Lung (tissue), 12 donors: ENCODE data around the gene ZNF606. TPM values are rescaled to one million over a fixed set of nuclear protein-coding genes. Genes with fewer than 3 reads are reported as not detected.
"Not testable (repeated sequence)": the region's sequence is repeated elsewhere in the genome, so short reads cannot be mapped to it uniquely, and the experiment has no call there.

ENCODE experiments used
- ATAC-seq: fragments of 200-7000 bp; cut with Tn5 transposase; one replicate; pipeline ENCODE4 v1.9.1; 2020; ENCODE audit warnings: moderate number of reproducible peaks; ENCODE audit not compliant: insufficient read depth, low FRiP score
- DNase-seq, 3 donors: peaks; one replicate each; pipeline ENCODE4 v3.0.0-alpha.2; 2013 to 2017
- H3K27ac ChIP-seq, 2 donors: one replicate each; pipeline ENCODE4 v1.5.1; 2013; ENCODE audit warnings: mild to moderate bottlenecking in 2 of 2, moderate library complexity in 2 of 2, control low read depth in 1 of 2, inconsistent platforms in 1 of 2, low read depth in 1 of 2, low read length in 1 of 2
- H3K27me3 ChIP-seq, 3 donors: one replicate each; pipeline ENCODE4 v1.5.1; 2013; ENCODE audit warnings: low read length in 2 of 3; ENCODE audit not compliant: control insufficient read depth in 3 of 3, insufficient read depth in 3 of 3
- H3K36me3 ChIP-seq, 4 donors: one replicate each; pipeline ENCODE4 v1.5.1; 2013; ENCODE audit warnings: low read length in 4 of 4, mild to moderate bottlenecking in 1 of 4, moderate library complexity in 1 of 4; ENCODE audit not compliant: control insufficient read depth in 4 of 4, insufficient read depth in 4 of 4
- H3K4me1 ChIP-seq, 5 donors: one replicate each; pipeline ENCODE4 v1.5.1; 2013; ENCODE audit warnings: low read length in 5 of 5, mild to moderate bottlenecking in 2 of 5, moderate library complexity in 1 of 5; ENCODE audit not compliant: control insufficient read depth in 5 of 5, insufficient read depth in 5 of 5
- H3K4me3 ChIP-seq: one replicate; pipeline ENCODE4 v1.5.1; 2013; ENCODE audit warnings: mild to moderate bottlenecking, control low read depth, moderate library complexity
- H3K9ac ChIP-seq, 2 donors: one replicate each; pipeline ENCODE4 v1.5.1; 2013; ENCODE audit warnings: low read length in 2 of 2, control low read depth in 1 of 2; ENCODE audit not compliant: insufficient read depth in 1 of 2
- H3K9me3 ChIP-seq, 4 donors: one replicate each; pipeline ENCODE4 v1.5.1; 2013; ENCODE audit warnings: low read length in 3 of 4, mild to moderate bottlenecking in 1 of 4, moderate library complexity in 1 of 4; ENCODE audit not compliant: control insufficient read depth in 4 of 4, insufficient read depth in 3 of 4
- WGBS, 2 donors: extraction: QIAGEN DNeasy Blood & Tissue Kit; methylation state at CpG; one replicate each; pipeline ENCODE4 v1.1.7; 2013; 5-methylcytosine and 5-hydroxymethylcytosine counted together
- polyA plus RNA-seq, 2 donors: library from polyadenylated mRNA; stranded (reverse); fragments of 200-250 nt; gene quantifications; one replicate each; pipeline ENCODE4 v1.2.1, GENCODE V29; 2013
- total RNA-seq, 2 donors: library from RNA; depleted of rRNA in 1 of 2; stranded (reverse); fragments of >200 nt in 1 of 2; gene quantifications; one replicate each; pipeline ENCODE4 v1.2.1, GENCODE V29; 2014 to 2021
- TF ChIP-seq, protein P1 (sequence below): IDR thresholded peaks from 2 replicates; pipeline ENCODE4 v1.5.1; 2012; ENCODE audit warnings: mild to moderate bottlenecking; ENCODE audit errors: control extremely low read depth, extremely low read depth
- donor health status: control.
- donor health status: control.
- donor health status: Bipolar disorder and iron deficiency.
- donor health status: healthy.
- donor health status: DM: yes; HTN: yes; CAD: no.

ZNF606 gene
- total and polyA plus RNA-seq, 4 donors: 6.0 to 37.9 (median 11.7) TPM

DNA sequence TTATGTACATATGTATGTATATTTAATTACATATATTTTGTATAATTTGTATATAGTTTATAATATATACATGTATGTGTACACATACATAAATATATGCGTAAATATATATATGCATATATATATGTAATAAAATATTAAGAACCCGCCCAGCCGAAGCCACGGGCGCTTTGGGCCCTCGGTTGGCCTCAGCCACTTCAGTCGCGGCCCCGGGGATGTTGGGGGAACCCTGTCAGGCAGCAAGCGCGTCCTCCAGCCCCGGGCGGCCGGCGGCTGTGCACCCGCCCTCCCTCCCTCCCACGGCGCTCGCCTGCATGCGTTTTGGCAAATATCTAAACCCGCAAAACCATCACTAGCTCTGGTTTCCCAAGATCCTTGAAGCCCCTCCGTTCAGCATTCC, 7.9 kb upstream of the ZNF606 start:
- H3K27ac ChIP-seq: no peak overlapping the region

DNA sequence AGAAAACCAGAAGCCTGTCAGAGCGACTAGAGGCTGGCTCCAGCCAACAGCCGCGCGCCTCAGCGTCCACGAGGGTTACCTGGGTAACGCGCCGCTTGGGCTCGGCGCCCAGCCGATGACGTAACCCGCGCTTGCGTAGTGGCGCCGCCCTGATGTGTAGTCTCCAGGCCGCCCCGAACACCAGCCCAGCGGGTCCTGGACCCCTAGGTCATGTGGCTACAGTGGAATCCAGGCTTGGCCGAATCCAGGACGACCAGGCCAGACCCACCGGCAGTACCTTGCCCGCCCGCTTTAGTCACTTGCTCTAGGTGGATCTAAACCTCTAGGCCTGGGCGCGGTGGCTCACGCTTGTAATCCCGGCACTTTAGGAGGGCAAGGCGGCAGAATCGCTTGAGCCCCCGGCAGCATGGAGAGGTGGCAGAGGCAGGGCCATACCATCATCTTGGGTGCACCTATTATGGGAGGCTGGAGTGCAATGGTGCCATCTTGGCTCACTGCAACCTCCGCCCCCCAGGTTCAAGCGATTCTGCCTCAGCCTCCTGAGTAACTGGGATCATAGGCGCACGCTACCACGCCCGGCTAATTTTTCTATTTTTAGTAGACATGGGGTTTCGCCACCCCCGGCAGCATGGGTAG, 7.2 kb upstream of the ZNF606 start:
- peaks cover 3 to 22% (median 15%) of the 10 kb centered on the region in 4 donors for H3K36me3 ChIP-seq
- H3K9me3 ChIP-seq: peaks cover 0 to 59% (median 2%) of the 10 kb centered on the region in 4 donors
- H3K4me1 ChIP-seq: peaks cover 0 to 7% (median 0%) of the 10 kb centered on the region in 5 donors
- DNase-seq (peak; percentile 96 to 97 (median 96)), ATAC-seq (no peak)
- 4 to 13% methylated on average over 41 of the region's 41 CpGs for WGBS, 2 donors
- TF ChIP-seq, protein P1, sequence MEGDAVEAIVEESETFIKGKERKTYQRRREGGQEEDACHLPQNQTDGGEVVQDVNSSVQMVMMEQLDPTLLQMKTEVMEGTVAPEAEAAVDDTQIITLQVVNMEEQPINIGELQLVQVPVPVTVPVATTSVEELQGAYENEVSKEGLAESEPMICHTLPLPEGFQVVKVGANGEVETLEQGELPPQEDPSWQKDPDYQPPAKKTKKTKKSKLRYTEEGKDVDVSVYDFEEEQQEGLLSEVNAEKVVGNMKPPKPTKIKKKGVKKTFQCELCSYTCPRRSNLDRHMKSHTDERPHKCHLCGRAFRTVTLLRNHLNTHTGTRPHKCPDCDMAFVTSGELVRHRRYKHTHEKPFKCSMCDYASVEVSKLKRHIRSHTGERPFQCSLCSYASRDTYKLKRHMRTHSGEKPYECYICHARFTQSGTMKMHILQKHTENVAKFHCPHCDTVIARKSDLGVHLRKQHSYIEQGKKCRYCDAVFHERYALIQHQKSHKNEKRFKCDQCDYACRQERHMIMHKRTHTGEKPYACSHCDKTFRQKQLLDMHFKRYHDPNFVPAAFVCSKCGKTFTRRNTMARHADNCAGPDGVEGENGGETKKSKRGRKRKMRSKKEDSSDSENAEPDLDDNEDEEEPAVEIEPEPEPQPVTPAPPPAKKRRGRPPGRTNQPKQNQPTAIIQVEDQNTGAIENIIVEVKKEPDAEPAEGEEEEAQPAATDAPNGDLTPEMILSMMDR: no peak
- H3K4me3 ChIP-seq: no peak overlapping the region
- no peaks in the 10 kb centered on the region for H3K27me3 ChIP-seq
- peak overlapping the region; percentile 26 to 40 for H3K9ac ChIP-seq
- peak overlapping the region in 1 of 2 donors; percentile 56 for H3K27ac ChIP-seq

More for the DNA sequence above, 7.9 kb upstream of the ZNF606 start:
- TF ChIP-seq, protein P1: no peak
- Histone ChIP-seq H3K9me3 (peaks cover 0 to 60% (median 2%) of the 10 kb centered on the region in 4 donors), H3K4me1 (peaks cover 0 to 5% (median 0%) of the 10 kb centered on the region in 5 donors), H3K4me3 (no peak overlapping the region), H3K36me3 (peaks cover 3 to 18% (median 11%) of the 10 kb centered on the region in 4 donors), H3K9ac (no peak overlapping the region), H3K27me3 (no peaks in the 10 kb centered on the region)
- DNase-seq: no peak
- ATAC-seq: no peak
- 63 to 83% methylated on average over 21 to 22 of the region's 22 CpGs for WGBS, 2 donors

DNA sequence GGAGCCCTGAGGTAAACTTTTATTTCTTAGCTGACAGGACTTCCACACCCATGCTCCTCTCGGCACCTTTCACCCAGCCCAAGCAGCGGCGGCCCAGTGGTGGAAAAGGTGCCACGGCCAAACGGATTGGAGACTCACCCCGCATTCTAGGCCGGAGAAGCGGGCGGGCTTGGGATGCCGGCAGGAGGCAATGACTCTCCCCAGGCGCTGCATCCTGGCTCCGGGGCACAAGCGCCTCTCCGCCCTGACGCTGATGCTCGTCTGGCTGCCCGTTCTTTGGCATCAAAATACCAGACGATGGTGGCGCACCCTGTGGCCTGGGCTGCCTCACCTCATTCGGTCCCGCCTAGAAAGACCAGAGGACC, 6.7 kb upstream of the ZNF606 start:
- H3K4me3 ChIP-seq: no peak overlapping the region
- no peaks in the 10 kb centered on the region for H3K27me3 ChIP-seq
- 2 to 7% methylated on average over 21 of the region's 21 CpGs for whole genome bisulfite sequencing, 2 donors
- DNase-seq (no peak), ATAC-seq (no peak)
- no peak overlapping the region for H3K9ac ChIP-seq
- peaks cover under 1 to 12% (median 4%) of the 10 kb centered on the region in 5 donors for H3K4me1 ChIP-seq
- TF ChIP-seq, protein P1: no peak
- peak overlapping the region in 1 of 2 donors; percentile 0 for H3K27ac ChIP-seq
- H3K9me3 ChIP-seq: peaks cover 0 to 58% (median 2%) of the 10 kb centered on the region in 4 donors
- peaks cover 5 to 27% (median 16%) of the 10 kb centered on the region in 4 donors for H3K36me3 ChIP-seq

DNA sequence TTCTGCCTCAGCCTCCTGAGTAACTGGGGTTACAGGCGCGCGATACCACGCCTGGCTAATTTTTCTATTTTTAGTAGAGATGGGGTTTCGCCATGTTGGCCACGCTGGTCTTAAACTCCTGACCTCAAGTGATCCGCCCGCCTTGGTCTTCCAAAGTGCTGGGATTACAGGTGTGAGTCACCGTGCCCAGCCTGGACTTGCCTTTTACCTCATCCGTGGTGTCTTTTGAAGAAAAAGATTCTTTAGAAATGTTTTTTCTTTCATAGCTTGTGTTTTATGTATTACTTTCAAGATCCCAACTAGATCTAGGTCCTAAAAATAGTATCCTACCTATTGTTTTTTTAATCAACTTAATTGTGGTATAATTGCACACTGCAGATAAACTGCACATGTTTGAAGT, 6.3 kb upstream of the ZNF606 start:
- ATAC-seq, H3K4me3 ChIP-seq, H3K27me3 ChIP-seq, H3K27ac ChIP-seq, DNase-seq, H3K9ac ChIP-seq: not testable (repeated sequence)
- WGBS, 2 donors: 43 to 48% methylated on average over 10 of the region's 10 CpGs
- Histone ChIP-seq H3K9me3 (peaks cover 0 to 60% (median 4%) of the 10 kb centered on the region in 4 donors), H3K4me1 (peaks cover 4 to 16% (median 7%) of the 10 kb centered on the region in 5 donors), H3K36me3 (peaks cover 6 to 31% (median 18%) of the 10 kb centered on the region in 4 donors)
